MM.1S (cell line): ENCODE data around the gene SLC49A3.

ENCODE experiments used
- CTCF ChIP-seq: fragments of 300-600 bp; sonication (generic); IDR thresholded peaks from 2 replicates; pipeline ENCODE4 v1.5.1; 2016; ENCODE audit warnings: antibody characterized with exemption, low read length, mixed read lengths
- EZH2 ChIP-seq: fragments of 300-600 bp; sonication (generic); optimal IDR thresholded peaks from 2 replicates; pipeline ENCODE3; 2017; ENCODE audit warnings: low read depth, mild to moderate bottlenecking, antibody characterized with exemption, low read length, mixed read lengths
- EZH2phosphoT487 ChIP-seq: fragments of 300-600 bp; sonication (generic); IDR thresholded peaks from 2 replicates; pipeline ENCODE4 v1.6.1; 2018; ENCODE audit warnings: antibody characterized with exemption, low read length

DNA sequence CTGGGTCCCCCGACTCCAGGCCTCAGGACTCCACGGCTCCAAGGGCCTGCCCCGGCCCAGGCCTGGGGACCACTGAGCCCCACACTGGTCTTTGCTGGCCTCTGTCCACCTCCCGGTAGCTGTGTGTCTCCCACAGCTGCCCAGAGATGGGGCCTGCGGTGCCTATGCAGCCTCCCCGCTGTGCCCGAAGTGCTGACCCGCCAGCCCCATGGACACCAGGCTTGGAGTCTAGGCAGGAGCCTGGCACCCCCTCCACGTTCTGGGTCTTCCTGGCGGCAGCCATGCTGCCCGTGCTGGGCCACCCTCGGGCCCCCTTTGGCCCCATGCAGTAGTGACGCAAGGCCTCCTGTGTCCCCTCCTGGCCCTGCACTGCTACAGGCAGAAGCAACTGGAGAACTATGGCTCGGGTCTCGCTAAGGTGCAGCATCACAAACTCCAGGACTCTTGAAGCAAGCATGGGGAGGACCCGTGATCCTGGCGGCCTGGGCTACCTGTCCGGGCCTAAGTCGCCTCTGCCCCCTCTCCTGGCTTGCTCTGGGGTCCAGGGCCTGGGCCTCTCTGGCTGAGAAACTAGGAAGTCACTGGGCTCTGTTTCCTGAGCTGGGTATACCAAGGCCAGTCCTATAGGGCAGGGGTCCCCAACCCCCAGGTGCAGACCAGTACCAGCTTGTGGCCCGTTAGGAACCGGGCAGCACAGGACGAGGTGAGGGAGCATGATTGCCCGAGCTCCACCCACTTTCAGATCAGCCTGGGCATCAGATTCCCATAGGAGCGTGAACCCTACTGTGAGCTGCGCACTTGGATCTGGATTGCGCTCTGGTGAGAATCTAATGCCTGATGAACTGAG, 13.7 kb downstream of the SLC49A3 start:
- no peak for TF ChIP-seq EZH2
- no peak for TF ChIP-seq CTCF
- no peak for TF ChIP-seq EZH2phosphoT487
